GM12878 (cell line): ENCODE results near the gene CERK. TPM values are rescaled to one million over a fixed set of nuclear protein-coding genes. Genes with fewer than 3 reads are reported as not detected.

ENCODE experiments used
- BACH1 ChIP-seq: fragments of 450-650 bp; IDR thresholded peaks from 2 replicates; pipeline ENCODE4 v1.6.1; 2017; ENCODE audit warnings: mild to moderate bottlenecking, borderline replicate concordance
- CEBPB ChIP-seq, 2 experiments: fragments of 150-350 bp in 1 of 2; IDR thresholded peaks; 2 replicates each; pipeline ENCODE4 v1.6.1; 2012 to 2014; ENCODE audit warnings: low read depth in 2 of 2, low read length in 2 of 2, borderline replicate concordance in 1 of 2, inconsistent platforms in 1 of 2
- HDGF ChIP-seq: fragments of 450-650 bp; IDR thresholded peaks from 2 replicates; pipeline ENCODE4 v1.6.1; 2016; ENCODE audit warnings: antibody characterized with exemption
- MTA2 ChIP-seq: fragments of 450-650 bp; IDR thresholded peaks from 2 replicates; pipeline ENCODE4 v1.6.1; 2016; ENCODE audit warnings: low read depth, mild to moderate bottlenecking, moderate library complexity
- MYB ChIP-seq: fragments of 150-350 bp; IDR thresholded peaks from 2 replicates; pipeline ENCODE4 v1.6.1; 2014; ENCODE audit warnings: mild to moderate bottlenecking, low read depth, low read length, borderline replicate concordance
- NFIC ChIP-seq: IDR thresholded peaks from 2 replicates; pipeline ENCODE4 v1.6.1; 2012; ENCODE audit warnings: low read depth, mild to moderate bottlenecking, inconsistent platforms, low read length, moderate library complexity
- NFXL1 ChIP-seq: fragments of 450-650 bp; IDR thresholded peaks from 2 replicates; pipeline ENCODE4 v1.6.1; 2017; ENCODE audit warnings: antibody characterized with exemption, mild to moderate bottlenecking, borderline replicate concordance
- SREBF2 ChIP-seq: IDR thresholded peaks from 2 replicates; pipeline ENCODE4 v1.6.1; 2012; ENCODE audit warnings: mild to moderate bottlenecking, low read length
- ZNF622 ChIP-seq: fragments of 450-650 bp; IDR thresholded peaks from 2 replicates; pipeline ENCODE4 v1.6.1; 2017; ENCODE audit warnings: mild to moderate bottlenecking, inconsistent platforms
- polyA plus RNA-seq, 11 experiments: library from polyadenylated mRNA; depleted of rRNA in 4 of 11; unstranded in 6 of 11; stranded (reverse) in 5 of 11; fragments of >200 nt; fragmentation: Nextera tagmentation in 4 of 11; fragmentation: Illumina TruSeq in 1 of 11; extraction: Ambion mirVana in 4 of 11; extraction: Trizol in 1 of 11; gene quantifications; 1 replicate in 1 of 11; 2 replicates in 10 of 11; pipeline versions ENCODE4 v1.2.1 to v1.2.3, GENCODE V29; 2011 to 2016; ENCODE audit warnings: inconsistent platforms in 2 of 11, missing spikeins in 2 of 11, low read depth in 1 of 11
- total RNA-seq, 4 experiments: library from RNA; depleted of rRNA in 3 of 4; stranded (reverse); fragments of >200 nt in 3 of 4; fragmentation: Illumina TruSeq in 1 of 4; extraction: Trizol in 1 of 4; gene quantifications; 2 replicates each; pipeline versions ENCODE4 v1.2.1 to v1.2.3, GENCODE V29; 2013 to 2021
- TF ChIP-seq, protein P1 (sequence below): fragments of 450-650 bp; IDR thresholded peaks from 2 replicates; pipeline ENCODE4 v1.6.1; 2017; ENCODE audit warnings: antibody characterized with exemption, mild to moderate bottlenecking, moderate library complexity
- TF ChIP-seq, protein P2 (sequence below): fragments of 450-650 bp; IDR thresholded peaks from 2 replicates; pipeline ENCODE4 v1.6.1; 2016; ENCODE audit warnings: mild to moderate bottlenecking
- TF ChIP-seq, protein P3 (sequence below): fragments of 450-650 bp; formaldehyde crosslinking; IDR thresholded peaks from 2 replicates; pipeline ENCODE4 v1.4.0; 2022; ENCODE audit warnings: mild to moderate bottlenecking, moderate library complexity
- TF ChIP-seq, protein P4 (sequence below): IDR thresholded peaks from 2 replicates; pipeline ENCODE4 v1.6.1; 2012; ENCODE audit warnings: low read depth, low read length, improper control_type of control experiment

CERK gene
- total and polyA plus RNA-seq, 10 of the 15 experiments (the other 5 are each of a cell fraction or from before 2014, with no cell fraction given): 4.0 to 41.1 (median 30.2) TPM

DNA sequence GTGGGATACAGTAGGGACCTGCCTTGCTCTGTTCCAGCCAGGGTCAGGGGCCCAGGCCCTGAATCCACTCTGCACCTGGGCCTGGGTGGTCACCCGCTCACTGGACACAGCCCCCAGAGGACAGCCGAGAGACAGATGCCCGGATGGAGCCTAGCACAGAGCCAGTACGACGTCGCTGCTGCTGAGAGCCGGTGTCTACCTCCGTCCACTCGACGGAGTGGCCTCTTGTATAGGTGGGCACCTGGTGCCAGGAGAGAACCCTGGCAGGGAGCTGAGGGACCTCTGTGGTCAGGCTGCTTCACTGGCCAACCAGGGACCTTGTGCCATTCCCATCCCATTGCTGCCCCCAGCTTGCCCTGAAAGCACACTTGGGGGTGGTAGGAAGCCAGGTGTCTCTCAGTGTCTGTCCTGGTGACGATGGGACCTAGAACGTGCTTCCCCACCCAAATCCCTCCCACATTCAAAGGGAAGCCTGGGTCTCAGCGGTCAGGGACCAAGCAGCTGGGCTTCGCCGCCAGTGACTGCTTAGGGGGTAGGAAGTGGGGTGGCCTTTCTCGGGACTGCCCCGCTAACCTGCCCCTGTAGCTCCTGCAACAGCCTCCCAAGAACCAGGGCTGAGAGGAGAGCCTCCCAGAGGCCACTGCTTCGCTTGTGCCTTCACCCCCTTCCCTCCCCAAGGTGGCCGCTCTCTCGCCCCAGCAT lies 10.3 kb upstream of the CERK start (continued):
- no peak for TF ChIP-seq MTA2
- no peak for TF ChIP-seq ZNF622
- TF ChIP-seq, protein P1, sequence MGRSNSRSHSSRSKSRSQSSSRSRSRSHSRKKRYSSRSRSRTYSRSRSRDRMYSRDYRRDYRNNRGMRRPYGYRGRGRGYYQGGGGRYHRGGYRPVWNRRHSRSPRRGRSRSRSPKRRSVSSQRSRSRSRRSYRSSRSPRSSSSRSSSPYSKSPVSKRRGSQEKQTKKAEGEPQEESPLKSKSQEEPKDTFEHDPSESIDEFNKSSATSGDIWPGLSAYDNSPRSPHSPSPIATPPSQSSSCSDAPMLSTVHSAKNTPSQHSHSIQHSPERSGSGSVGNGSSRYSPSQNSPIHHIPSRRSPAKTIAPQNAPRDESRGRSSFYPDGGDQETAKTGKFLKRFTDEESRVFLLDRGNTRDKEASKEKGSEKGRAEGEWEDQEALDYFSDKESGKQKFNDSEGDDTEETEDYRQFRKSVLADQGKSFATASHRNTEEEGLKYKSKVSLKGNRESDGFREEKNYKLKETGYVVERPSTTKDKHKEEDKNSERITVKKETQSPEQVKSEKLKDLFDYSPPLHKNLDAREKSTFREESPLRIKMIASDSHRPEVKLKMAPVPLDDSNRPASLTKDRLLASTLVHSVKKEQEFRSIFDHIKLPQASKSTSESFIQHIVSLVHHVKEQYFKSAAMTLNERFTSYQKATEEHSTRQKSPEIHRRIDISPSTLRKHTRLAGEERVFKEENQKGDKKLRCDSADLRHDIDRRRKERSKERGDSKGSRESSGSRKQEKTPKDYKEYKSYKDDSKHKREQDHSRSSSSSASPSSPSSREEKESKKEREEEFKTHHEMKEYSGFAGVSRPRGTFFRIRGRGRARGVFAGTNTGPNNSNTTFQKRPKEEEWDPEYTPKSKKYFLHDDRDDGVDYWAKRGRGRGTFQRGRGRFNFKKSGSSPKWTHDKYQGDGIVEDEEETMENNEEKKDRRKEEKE: no peak
- TF ChIP-seq SREBF2: no peak
- no peak for TF ChIP-seq NFXL1
- TF ChIP-seq, protein P2, sequence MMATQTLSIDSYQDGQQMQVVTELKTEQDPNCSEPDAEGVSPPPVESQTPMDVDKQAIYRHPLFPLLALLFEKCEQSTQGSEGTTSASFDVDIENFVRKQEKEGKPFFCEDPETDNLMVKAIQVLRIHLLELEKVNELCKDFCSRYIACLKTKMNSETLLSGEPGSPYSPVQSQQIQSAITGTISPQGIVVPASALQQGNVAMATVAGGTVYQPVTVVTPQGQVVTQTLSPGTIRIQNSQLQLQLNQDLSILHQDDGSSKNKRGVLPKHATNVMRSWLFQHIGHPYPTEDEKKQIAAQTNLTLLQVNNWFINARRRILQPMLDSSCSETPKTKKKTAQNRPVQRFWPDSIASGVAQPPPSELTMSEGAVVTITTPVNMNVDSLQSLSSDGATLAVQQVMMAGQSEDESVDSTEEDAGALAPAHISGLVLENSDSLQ: no peak
- no peak for TF ChIP-seq BACH1
- no peak for TF ChIP-seq MYB
- no peak for TF ChIP-seq CEBPB (IDR thresholded peaks at IDR 0.05; ENCODE audit: borderline replicate concordance in 1 of 2, low read depth in 2 of 2, low read length in 2 of 2)
- TF ChIP-seq NFIC: no peak
- TF ChIP-seq, protein P3, sequence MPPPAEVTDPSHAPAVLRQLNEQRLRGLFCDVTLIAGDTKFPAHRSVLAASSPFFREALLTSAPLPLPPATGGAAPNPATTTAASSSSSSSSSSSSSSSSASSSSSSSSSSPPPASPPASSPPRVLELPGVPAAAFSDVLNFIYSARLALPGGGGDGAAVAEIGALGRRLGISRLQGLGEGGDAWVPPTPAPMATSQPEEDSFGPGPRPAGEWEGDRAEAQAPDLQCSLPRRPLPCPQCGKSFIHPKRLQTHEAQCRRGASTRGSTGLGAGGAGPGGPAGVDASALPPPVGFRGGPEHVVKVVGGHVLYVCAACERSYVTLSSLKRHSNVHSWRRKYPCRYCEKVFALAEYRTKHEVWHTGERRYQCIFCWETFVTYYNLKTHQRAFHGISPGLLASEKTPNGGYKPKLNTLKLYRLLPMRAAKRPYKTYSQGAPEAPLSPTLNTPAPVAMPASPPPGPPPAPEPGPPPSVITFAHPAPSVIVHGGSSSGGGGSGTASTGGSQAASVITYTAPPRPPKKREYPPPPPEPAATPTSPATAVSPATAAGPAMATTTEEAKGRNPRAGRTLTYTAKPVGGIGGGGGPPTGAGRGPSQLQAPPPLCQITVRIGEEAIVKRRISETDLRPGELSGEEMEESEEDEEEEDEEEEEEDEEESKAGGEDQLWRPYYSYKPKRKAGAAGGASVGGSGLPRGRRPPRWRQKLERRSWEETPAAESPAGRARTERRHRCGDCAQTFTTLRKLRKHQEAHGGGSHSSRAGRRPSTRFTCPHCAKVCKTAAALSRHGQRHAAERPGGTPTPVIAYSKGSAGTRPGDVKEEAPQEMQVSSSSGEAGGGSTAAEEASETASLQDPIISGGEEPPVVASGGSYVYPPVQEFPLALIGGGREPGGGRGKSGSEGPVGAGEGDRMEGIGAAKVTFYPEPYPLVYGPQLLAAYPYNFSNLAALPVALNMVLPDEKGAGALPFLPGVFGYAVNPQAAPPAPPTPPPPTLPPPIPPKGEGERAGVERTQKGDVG (CRISPR knock-in tag): no peak
- TF ChIP-seq, protein P4, sequence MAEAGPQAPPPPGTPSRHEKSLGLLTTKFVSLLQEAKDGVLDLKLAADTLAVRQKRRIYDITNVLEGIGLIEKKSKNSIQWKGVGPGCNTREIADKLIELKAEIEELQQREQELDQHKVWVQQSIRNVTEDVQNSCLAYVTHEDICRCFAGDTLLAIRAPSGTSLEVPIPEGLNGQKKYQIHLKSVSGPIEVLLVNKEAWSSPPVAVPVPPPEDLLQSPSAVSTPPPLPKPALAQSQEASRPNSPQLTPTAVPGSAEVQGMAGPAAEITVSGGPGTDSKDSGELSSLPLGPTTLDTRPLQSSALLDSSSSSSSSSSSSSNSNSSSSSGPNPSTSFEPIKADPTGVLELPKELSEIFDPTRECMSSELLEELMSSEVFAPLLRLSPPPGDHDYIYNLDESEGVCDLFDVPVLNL: no peak
- TF ChIP-seq HDGF: no peak
